ENCODE data around the gene PIP. TPM values are rescaled to one million over a fixed set of nuclear protein-coding genes. Genes with fewer than 3 reads are reported as not detected.

PIP gene
- total RNA-seq, 1 experiment from 2014 or later = not detected

GRCh38 chr7:143147070-143147469 lies 15.2 kb downstream of the PIP start:
- Histone ChIP-seq H2BK20ac (ENCODE audit: low read depth, low read length, poor library complexity, severe bottlenecking) (no peak overlapping the region), H3K56ac (ENCODE audit: insufficient read length, low read depth, low read length) (no peak overlapping the region), H3K4me1 (ENCODE audit: insufficient read depth, low read length) (no peaks in the 10 kb centered on the region), H2AK5ac (ENCODE audit: insufficient read length, low read length) (no peak overlapping the region), H4K20me1 (ENCODE audit: control insufficient read depth, insufficient read depth, insufficient read length) (no peaks in the 10 kb centered on the region), H4K91ac (ENCODE audit: insufficient read length, low read depth, low read length) (no peak overlapping the region), H3K18ac (ENCODE audit: insufficient read length, low read depth, low read length) (no peak overlapping the region), H4K8ac (replicated peaks; ENCODE audit: insufficient read length, low read depth, low read length) (no peak overlapping the region), H3K27me3 (ENCODE audit: insufficient read depth, low read length) (no peaks in the 10 kb centered on the region), H2BK12ac (ENCODE audit: insufficient read length, low read depth, low read length) (no peak overlapping the region), H2BK15ac (ENCODE audit: low read depth, low read length) (no peak overlapping the region), H3K27ac (ENCODE audit: insufficient read length, low read depth, low read length) (no peak overlapping the region), H4K5ac (ENCODE audit: insufficient read length, low read depth, low read length) (no peak overlapping the region), H2BK5ac (ENCODE audit: insufficient read length, low read length) (no peak overlapping the region), H3K79me1 (ENCODE audit: insufficient read depth, low read depth, low read length, poor library complexity, severe bottlenecking) (no peaks in the 10 kb centered on the region), H3K4me2 (ENCODE audit: insufficient read depth, insufficient read length, low read length) (no peak overlapping the region), H3K14ac (ENCODE audit: insufficient read depth, low read length) (no peak overlapping the region), H3K79me2 (ENCODE audit: insufficient read depth, low read length) (no peaks in the 10 kb centered on the region), H3K23ac (ENCODE audit: insufficient read length, low read depth, low read length) (no peak overlapping the region), H3K4ac (ENCODE audit: low read depth, low read length) (no peak overlapping the region), H3T11ph (ENCODE audit: low read length) (no peak overlapping the region), H3K9me3 (ENCODE audit: control insufficient read depth, low read depth, low read length) (no peaks in the 10 kb centered on the region), H3K9ac (ENCODE audit: extremely low read depth, insufficient read length, low read length) (no peak overlapping the region), H3K23me2 (ENCODE audit: insufficient read length, low read depth, low read length, poor library complexity, severe bottlenecking) (no peaks in the 10 kb centered on the region), H2BK120ac (ENCODE audit: low read depth, low read length, poor library complexity, severe bottlenecking) (no peak overlapping the region), H2AFZ (ENCODE audit: low read length) (no peak overlapping the region)
- H3K9me3 Mint-ChIP-seq = peaks cover 3 to 11% of the 10 kb centered on the region in 2 experiments; a peak in 4 of 5 replicates
- TF ChIP-seq CTCF (conservative IDR thresholded peaks at IDR 0.05) = no peak
- no peak overlapping the region for H3K4me3 Mint-ChIP-seq
- no peak for DNase-seq
- H3K4me1 Mint-ChIP-seq = no peaks in the 10 kb centered on the region
- H3K27me3 Mint-ChIP-seq (ENCODE audit: low read depth) = peaks cover 3% of the 10 kb centered on the region; the same call in 1 of the 2 replicates
- H3K27ac Mint-ChIP-seq = no peak overlapping the region
- H3K36me3 Mint-ChIP-seq (ENCODE audit: insufficient read depth in 1 of 3, low read depth in 3 of 3) = 0 out of 7 replicates have a peak, but pooled peaks cover 0 to 1% (median 0%) of the 10 kb centered on the region in 3 experiments

All from H9 (cell line).